Right renal pelvis (tissue), 4 donors: ENCODE results near the gene ZNF571. TPM values are rescaled to one million over a fixed set of nuclear protein-coding genes. Genes with fewer than 3 reads are reported as not detected.

Experiments used
- DNase-seq, 4 donors: peaks; one replicate each; pipeline ENCODE4 v3.0.0-alpha.2; 2013; ENCODE audit warnings: low read depth in 4 of 4, low spot score in 3 of 4, missing footprints in 1 of 4
- polyA plus RNA-seq, 4 donors: library from polyadenylated mRNA; unstranded; fragments of 120-200 nt; gene quantifications; one replicate each; pipeline ENCODE4 v1.2.1, GENCODE V29; 2013; ENCODE audit not compliant: insufficient read length in 4 of 4

The ZNF571 gene
- polyA plus RNA-seq: 10 to 100 TPM in 3 of 4 donors, 1 to 10 TPM in 1; 9.1 to 12.7 (median 11.4) TPM

DNA sequence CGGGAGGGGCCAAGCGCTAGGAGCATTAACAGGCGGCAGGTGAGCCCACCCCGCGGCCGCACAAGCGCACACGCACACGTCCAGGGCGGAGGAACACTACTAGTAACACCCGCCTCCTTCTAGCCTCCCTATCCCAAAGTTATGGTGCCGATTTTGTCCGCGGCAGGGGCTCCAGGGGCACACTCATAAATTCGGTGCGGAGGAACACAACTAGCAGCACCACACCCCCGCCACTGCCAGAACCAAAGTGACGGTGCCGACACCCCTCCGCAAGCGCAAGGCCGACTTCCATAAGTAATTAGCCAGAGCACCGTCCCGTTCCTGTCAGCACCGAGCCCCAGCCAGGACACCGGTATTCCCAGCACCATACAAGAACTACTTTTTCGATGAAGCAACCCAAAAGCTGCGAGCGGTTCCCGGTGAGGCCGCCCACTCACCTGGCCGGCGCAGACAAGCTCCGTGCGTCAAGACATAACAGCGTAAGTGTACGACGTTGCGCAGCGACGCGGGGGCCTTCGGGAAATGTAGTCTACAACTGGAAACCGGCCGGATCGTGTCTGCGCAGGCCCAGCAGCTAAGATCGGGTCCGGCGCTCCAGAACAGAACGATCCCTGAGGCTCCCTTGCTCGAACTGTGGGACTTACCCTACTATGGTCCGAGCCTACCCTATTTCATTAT is at the start of gene ZNF571, which contains the start of gene ZNF540:
Gene ZNF571, minus strand, starts transcription at position 489 of the 678 bp plus-strand sequence. CDS start 8,116 bp downstream, outside the sequence.
Gene ZNF540, plus strand, starts transcription at position 573 of the 678 bp plus-strand sequence. CDS start 3,572 bp downstream, outside the sequence.
- DNase-seq: peak; percentile 87 to 92 (median 89)

DNA sequence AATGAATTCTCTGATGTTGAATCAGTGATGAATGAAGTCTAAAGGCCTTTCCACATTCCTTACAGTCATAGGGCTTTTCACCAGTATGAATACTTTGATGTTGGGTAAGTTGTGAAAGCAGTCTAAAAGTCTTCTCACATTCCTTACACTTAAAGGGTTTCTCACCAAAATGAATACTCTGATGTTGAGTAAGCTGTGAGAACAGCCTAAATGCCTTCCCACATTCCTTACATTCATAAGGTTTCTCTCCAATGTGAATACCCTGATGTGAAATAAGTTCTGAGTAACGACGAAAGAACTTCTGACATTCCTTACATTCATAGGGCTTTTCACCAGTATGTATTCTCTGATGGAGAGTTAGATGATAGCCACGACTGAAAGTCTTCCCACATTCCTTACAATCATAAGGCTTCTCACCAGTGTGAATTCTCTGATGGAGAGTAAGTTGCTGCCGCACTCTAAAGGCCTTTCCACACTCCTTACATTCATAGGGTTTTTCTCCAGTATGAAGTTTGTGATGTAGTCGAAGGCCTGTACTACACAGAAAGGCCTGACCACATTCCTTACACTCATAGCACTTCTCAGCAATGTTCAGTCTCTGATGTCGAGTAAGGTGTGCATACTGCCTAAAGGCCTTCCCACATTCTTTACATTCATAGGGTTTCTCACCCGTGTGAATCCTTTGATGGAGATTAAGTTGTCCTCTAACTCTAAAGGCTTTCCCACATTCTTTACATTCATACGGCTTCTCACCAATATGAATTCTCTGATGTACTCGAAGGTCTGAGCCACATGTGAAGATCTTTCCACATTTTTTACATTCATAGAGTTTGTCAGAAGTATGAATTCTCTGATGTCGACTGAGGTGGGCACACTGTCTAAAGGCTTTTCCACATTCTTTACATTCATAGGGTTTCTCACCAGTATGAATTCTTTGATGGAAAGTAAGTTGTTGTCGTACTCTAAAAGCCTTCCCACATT is 40.8 kb upstream of the ZNF571 start:
- no peak for DNase-seq

DNA sequence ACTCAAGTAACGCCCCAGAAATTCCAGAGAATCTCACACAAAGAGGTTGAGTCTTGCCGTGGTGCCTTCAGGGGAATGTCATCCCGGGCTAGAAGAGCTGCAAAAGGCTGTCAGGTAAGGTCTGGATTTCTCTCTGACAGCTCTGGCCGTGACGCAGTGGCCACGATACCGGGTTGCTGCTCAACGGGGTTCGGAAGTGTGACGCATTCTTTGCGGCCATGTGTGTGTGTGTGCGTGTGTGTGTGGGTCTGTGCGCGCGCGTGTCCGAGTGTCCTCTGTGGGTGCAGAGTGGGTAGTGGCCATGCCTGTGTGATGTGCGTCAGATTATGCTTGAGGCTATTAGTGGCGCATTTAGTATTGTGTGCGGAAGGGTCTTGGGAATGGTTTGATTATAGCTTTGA is 390 bp upstream of the ZNF571 start:
- DNase-seq: no peak

DNA sequence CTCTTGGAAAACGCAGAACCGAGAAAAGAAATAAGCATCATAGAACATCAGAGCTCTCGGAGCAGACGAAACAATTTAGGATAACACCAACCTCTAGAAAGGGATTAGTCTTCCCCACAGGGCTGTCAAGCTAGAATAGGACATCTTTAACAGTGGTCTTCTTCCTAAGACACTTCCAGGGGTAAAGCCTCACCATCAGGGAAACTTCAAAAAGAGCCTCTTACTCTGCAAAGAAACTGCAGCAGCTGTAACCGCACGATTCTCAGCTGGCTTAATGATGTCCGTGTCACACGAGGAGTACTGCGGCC is 642 bp downstream of the ZNF571 start:
- peak in 2 of 4 donors; percentile 7 to 40 for DNase-seq

DNA sequence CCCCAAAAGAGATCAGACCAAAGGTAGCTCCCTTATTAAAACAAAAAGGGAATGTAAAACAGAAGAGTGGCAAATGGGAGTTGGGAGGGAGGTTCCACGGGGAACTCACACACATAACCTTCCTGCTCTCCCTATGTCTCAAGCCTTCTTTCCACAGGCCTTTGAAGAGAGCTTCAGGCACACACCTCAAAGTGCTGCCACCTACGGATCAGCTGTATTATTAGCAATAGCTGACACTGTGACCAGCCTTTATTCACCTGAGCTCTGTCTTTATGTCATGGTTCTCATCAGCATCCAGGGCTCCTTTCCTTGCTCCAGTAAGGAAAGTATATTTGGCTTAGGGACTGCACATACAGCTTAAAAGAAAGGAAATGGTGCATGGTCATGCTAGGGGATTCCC is 11.3 kb downstream of the ZNF571 start:
- no peak for DNase-seq

DNA sequence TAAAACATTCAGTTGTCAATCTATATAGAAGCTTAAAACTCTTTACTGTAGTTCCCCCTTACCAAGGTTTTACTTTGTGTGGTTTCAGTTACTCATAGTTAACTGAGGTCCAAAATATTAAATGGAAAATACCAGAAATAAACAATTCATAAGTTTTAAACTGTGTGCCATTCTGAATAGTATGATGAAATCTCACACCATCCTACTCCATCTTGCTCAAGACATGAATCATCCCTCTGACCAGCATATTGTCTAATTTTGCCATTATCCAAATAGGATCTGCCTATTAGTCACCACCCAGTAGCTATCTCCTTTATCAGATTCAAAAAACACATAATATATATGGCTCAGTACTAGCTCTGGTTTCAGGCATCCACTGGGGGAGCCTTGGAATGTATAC is 22.4 kb downstream of the ZNF571 start:
- no peak for DNase-seq

DNA sequence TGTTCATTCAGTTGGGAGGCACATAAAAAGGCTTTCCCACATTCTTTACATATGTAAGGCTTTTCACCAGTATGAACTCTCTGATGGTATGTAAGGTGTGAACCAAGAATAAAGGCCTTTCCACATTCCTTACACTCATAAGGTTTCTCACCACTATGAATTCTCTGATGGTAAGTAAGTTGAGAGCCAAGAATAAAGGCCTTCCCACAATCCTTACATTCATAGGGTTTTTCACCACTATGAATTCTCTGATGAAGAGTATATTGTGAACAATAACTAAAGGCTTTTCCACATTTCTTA is 29.3 kb downstream of the ZNF571 start:
- DNase-seq: no peak

DNA sequence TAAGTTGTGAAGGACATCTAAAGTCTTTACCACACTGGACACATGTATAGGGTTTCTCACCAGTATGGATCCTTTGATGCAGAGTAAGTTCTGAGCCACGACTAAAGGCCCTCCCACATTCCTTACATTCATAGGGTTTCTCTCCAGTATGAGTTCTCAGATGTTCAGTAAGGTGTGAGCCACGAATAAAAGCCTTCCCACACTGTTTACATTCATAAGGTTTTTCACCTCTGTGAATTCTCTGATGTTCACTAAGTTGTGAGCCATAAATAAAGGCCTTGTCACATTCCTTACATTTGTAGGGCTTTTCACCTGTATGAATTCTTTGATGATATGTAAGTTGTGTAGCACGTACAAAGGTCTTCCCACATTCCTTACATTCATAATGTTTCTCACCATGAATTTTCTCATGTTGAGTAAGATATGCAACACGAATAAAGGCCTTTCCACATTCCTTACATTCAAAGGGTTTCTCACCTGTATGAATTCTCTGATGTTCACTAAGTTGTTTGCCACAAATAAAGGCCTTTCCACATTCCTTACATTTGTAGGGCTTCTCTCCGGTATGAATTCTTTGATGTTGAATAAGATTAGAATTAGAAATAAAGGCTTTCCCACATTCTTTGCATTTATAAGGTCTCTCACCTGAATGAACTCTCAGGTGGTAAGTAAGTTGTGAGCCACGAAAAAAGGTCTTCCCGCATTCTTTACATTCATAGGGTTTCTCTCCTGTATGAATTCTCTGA is 29.8 kb downstream of the ZNF571 start:
- DNase-seq: no peak

DNA sequence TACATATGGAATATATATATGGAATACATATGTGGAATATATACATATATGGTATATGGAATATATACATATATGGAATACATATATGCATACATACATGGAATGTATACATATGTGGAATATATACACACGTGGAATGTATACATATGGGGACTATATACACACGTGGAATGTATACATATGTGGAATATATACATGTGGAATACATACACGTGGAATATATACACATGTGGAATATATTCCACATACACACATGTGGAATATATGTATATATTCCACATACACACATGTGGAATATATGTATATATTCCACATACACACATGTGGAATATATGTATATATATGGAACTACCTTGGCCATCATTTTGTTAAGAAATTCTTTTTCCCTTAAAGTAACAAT is 31.1 kb downstream of the ZNF571 start:
- no peak for DNase-seq

DNA sequence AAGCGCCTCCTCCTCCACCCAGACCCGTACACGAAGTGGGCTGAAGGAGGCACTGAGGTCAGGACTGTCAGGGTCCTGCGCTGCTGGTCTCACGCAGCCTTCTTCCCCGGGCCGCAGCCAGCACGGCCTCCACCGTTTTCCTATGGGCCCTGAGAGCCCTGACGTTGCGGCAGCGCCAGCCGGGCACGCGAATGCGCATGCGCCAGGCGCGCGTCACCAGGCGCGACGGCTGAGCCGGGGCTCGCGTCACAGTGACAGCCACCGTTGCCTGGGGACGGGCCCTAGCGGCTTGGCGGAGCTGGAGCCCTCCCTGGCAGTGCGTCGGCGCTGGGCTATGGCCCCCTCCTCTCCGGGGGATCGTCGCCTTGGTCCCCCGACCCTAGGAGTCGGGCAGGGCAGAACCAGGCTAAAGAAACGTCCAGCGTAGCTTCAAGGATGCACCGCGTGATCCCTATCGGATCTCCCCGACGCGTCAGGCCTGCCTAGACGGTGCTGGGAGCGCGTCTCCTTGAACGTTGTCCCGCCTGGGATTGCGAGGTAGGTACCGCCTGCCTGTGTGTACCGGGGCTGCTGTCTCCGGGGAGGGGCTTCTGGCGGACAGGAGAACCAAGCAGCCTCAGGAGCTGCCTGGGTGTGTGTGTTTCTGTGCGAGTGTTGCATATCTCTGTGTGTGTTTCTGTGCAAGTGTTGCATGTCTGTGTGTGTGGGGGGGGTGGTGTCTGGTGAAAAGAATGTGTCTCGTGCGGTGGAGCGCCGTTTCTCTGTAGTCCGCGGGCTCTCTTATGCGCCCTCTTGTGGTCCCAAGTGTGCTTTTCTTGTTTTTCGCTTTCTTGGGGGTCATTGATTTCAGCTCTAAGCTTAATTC is 43.2 kb downstream of the ZNF571 start:
- peak; percentile 55 to 72 (median 68) for DNase-seq

DNA sequence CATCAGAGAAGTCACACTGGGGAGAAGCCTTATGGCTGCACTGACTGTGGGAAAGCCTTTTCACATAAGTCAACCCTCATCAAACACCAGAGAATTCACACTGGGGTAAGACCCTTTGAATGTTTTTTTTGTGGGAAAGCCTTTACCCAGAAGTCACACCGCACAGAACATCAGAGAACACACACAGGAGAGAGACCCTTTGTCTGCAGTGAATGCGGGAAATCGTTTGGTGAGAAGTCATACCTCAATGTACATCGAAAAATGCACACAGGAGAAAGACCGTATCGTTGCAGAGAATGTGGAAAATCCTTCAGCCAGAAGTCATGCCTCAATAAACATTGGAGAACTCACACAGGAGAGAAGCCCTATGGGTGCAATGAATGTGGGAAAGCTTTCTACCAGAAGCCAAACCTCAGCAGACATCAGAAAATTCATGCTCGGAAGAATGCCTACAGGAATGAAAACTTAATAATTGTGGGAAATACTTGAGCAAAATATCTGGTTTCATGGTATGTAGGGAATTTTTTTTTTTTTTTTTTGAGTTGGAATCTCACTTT is 57.1 kb downstream of the ZNF571 start:
- DNase-seq: no peak

DNA sequence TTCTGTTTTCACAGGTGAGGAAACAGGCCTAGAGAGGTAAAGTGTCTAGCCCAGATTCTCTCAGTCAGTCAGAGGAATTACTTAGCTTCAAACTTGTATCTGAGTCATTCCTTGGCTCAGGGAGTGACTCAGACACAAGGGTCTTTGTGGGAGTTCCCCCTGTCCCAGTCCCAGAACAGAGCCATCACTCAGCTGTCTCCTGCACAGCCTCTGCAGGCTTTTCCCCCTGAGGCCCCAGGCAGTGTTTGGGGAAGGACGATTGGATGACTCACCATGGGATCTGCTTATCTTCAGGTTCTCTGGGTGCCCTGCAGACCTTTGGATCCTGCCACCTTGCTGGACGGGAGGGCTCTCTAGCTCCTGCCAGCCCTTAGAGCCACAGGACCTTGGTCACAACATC is 74.7 kb downstream of the ZNF571 start:
- DNase-seq: no peak

Other genes with a start within 250 kb of the ZNF571 start
- gene ZNF527, start 223.7 kb downstream of the ZNF571 start, polyA plus RNA-seq: 10 to 100 TPM in 3 of 4 donors, 1 to 10 TPM in 1; 7.5 to 18.8 (median 10.5) TPM
- gene ZNF569, start 127.3 kb downstream of the ZNF571 start, polyA plus RNA-seq: 10 to 100 TPM in 3 of 4 donors, 1 to 10 TPM in 1; 10.0 to 13.2 (median 12.4) TPM
- 10 to 100 TPM in 3 of 4 donors, 1 to 10 TPM in 1; 8.6 to 12.5 (median 11.2) TPM for gene ZNF570, start 125.4 kb downstream of the ZNF571 start, polyA plus RNA-seq
- 10 to 100 TPM; 18.1 to 24.7 (median 20.7) TPM for gene ZNF793, start 87.9 kb downstream of the ZNF571 start, polyA plus RNA-seq
- 1 to 10 TPM; 3.6 to 6.0 (median 4.4) TPM for gene ZNF540, start 84 bp upstream of the ZNF571 start, polyA plus RNA-seq
- 10 to 100 TPM; 19.0 to 25.7 (median 23.7) TPM for gene ZFP30, start 60.7 kb upstream of the ZNF571 start, polyA plus RNA-seq
- 10 to 100 TPM; 10.9 to 13.8 (median 13.6) TPM for gene ZNF607, start 125.0 kb upstream of the ZNF571 start, polyA plus RNA-seq
- gene ZNF573, start 184.8 kb upstream of the ZNF571 start, polyA plus RNA-seq: 10 to 100 TPM; 10.8 to 13.4 (median 12.0) TPM